HepG2 (cell line): Measurements from ENCODE around the gene NUBP1. TPM values are rescaled to one million over a fixed set of nuclear protein-coding genes. Genes with fewer than 3 reads are reported as not detected.

Experiments used
- ATAC-seq: fragments of 200-7000 bp; cut with Tn5 transposase; 3 replicates; pipeline ENCODE4 v1.9.1; 2020; ENCODE audit warnings: mild to moderate bottlenecking, moderate library complexity
- BruUV-seq: library from RNA; stranded (reverse); fragments of 400-500 nt; replicated peaks from 2 replicates; lab custom pipeline; 2021; lab: Mats Ljungman, UMichigan
- CTCF ChIA-PET: fragments of 300-600 bp; formaldehyde crosslinking; extraction: SDS; loops from one replicate; lab custom pipeline; 2021; ENCODE audit warnings: low total read pairs, inconsistent platforms, low intra/inter-chr PET ratio; lab: Yijun Ruan, JAX
- POLR2A ChIA-PET: fragments of 350-600 bp; sonication (Branson Sonifier 250); formaldehyde crosslinking; loops from one replicate; lab custom pipeline; 2020; ENCODE audit warnings: antibody characterized with exemption, inconsistent platforms; lab: Yijun Ruan, JAX
- DNase-seq: peaks from one replicate; pipeline ENCODE4 v3.0.0-alpha.2; 2015; ENCODE audit warnings: low spot score
- FAIRE-seq: peaks from 3 replicates; lab custom pipeline; 2011; peaks lifted over from hg19 to GRCh38; lab: Jason Lieb, UNC
- H2AFZ ChIP-seq: one replicate; pipeline ENCODE4 v1.6.1; 2011; ENCODE audit warnings: low read length, inconsistent platforms
- H3K27ac ChIP-seq: fragments of 300-600 bp; 3 replicates; pipeline ENCODE4 v1.8.0; 2011; ENCODE audit warnings: mixed run types, mild to moderate bottlenecking, mixed read lengths, low read length, inconsistent platforms; ENCODE audit not compliant: insufficient read depth; ENCODE audit errors: extremely low read length
- H3K27me3 ChIP-seq, 2 experiments: fragments of 200-600 bp in 1 of 2; 2 replicates in 1 of 2; 3 replicates in 1 of 2; pipeline versions ENCODE4 v1.6.0 to v1.8.0; 2011; ENCODE audit warnings: low read length in 2 of 2, mild to moderate bottlenecking in 2 of 2, moderate library complexity in 2 of 2, inconsistent platforms in 1 of 2; ENCODE audit not compliant: insufficient read depth in 2 of 2, control insufficient read depth in 1 of 2
- H3K36me3 ChIP-seq, 2 experiments: fragments of 200-600 bp in 1 of 2; replicated peaks in 1 of 2; 2 replicates in 1 of 2; 3 replicates in 1 of 2; pipeline versions ENCODE4 v1.5.1 to v1.8.0; 2011; ENCODE audit warnings: low read length in 2 of 2, inconsistent platforms in 1 of 2; ENCODE audit not compliant: insufficient read depth in 2 of 2, control insufficient read depth in 1 of 2
- H3K4me1 ChIP-seq: 2 replicates; pipeline ENCODE4 v1.5.1; 2012; ENCODE audit warnings: low read length, inconsistent platforms; ENCODE audit not compliant: insufficient read depth
- H3K4me2 ChIP-seq: 2 replicates; pipeline ENCODE4 v1.6.0; 2011; ENCODE audit warnings: low read depth, low read length, inconsistent platforms
- H3K4me3 ChIP-seq, 3 experiments: fragments of 200-600 bp in 1 of 3; sonication (generic), shearing (Covaris generic) in 1 of 3; replicated peaks in 1 of 3; 2 replicates each; pipeline ENCODE4 v1.5.1; 2011 to 2016; ENCODE audit warnings: low read length in 3 of 3, inconsistent platforms in 2 of 3, low read depth in 2 of 3, mild to moderate bottlenecking in 2 of 3, control low read depth in 1 of 3, mixed read lengths in 1 of 3; ENCODE audit not compliant: insufficient read depth in 1 of 3
- H3K79me2 ChIP-seq: one replicate; pipeline ENCODE4 v1.6.1; 2011; ENCODE audit warnings: low read length, inconsistent platforms; ENCODE audit not compliant: insufficient read depth
- H3K9ac ChIP-seq: 2 replicates; pipeline ENCODE4 v1.6.0; 2011; ENCODE audit warnings: mild to moderate bottlenecking, low read depth, low read length, inconsistent platforms; ENCODE audit not compliant: insufficient read depth
- H3K9me3 ChIP-seq: 2 replicates; pipeline ENCODE4 v1.5.1; 2012; ENCODE audit warnings: mild to moderate bottlenecking, low read length
- H4K20me1 ChIP-seq: 2 replicates; pipeline ENCODE4 v1.6.0; 2011; ENCODE audit warnings: inconsistent platforms, mild to moderate bottlenecking, low read length, moderate library complexity; ENCODE audit not compliant: insufficient read depth
- BRF2 ChIP-seq: sonication (generic); formaldehyde crosslinking; IDR thresholded peaks from 2 replicates; pipeline ENCODE4 v1.8.1; 2022; ENCODE audit warnings: mild to moderate bottlenecking, missing genetic modification reagents
- CREB1 ChIP-seq, 2 experiments: fragments of 450-650 bp in 1 of 2; IDR thresholded peaks; 2 replicates each; pipeline ENCODE4 v1.6.1; 2016 to 2017; ENCODE audit warnings: control low read depth in 1 of 2, mild to moderate bottlenecking in 1 of 2, missing compliant biosample characterization in 1 of 2, missing genetic modification characterization in 1 of 2
- IKZF5 ChIP-seq: IDR thresholded peaks from 2 replicates; pipeline ENCODE4 v1.6.1; 2018; ENCODE audit warnings: missing genetic modification reagents, mild to moderate bottlenecking, missing compliant biosample characterization
- LRRFIP1 ChIP-seq: sonication (generic); formaldehyde crosslinking; conservative IDR thresholded peaks from 2 replicates; pipeline ENCODE4 v1.4.0; 2020; ENCODE audit warnings: missing genetic modification reagents
- POLR2AphosphoS5 ChIP-seq: IDR thresholded peaks from 2 replicates; pipeline ENCODE4 v1.6.1; 2012; ENCODE audit warnings: low read depth, low read length
- ZBTB7A ChIP-seq: sonication (generic); formaldehyde crosslinking; IDR thresholded peaks from 2 replicates; pipeline ENCODE4 v1.8.0; 2022; ENCODE audit warnings: mild to moderate bottlenecking, missing genetic modification reagents
- WGBS: methylation state at CpG from one replicate; pipeline ENCODE4 v1.1.6; 2017; ENCODE audit warnings: low lambda C conversion rate; 5-methylcytosine and 5-hydroxymethylcytosine counted together
- in situ Hi-C: cut with HindIII; loops from 2 replicates; pipeline ENCODE4 v1.10.0; 2017; ENCODE audit warnings: low pct_unique_long_range_greater_than_20kb; ENCODE audit not compliant: extremely low pct_ligation_motif_present
- intact Hi-C: fragments of 100-400 bp; cut with micrococcal nuclease; formaldehyde crosslinking; loops from one replicate; pipeline ENCODE4 v1.10.0; 2022; ENCODE audit not compliant: unreplicated experiment
- polyA plus RNA-seq, 8 experiments: library from polyadenylated mRNA; depleted of rRNA in 3 of 8; stranded (reverse) in 7 of 8; unstranded in 1 of 8; fragments of >200 nt; fragmentation: Illumina TruSeq in 4 of 8; extraction: Trizol in 4 of 8; gene quantifications; 2 replicates each; pipeline versions ENCODE4 v1.2.1 to v1.2.3, GENCODE V29; 2011 to 2016; ENCODE audit warnings: low read depth in 4 of 8, missing spikeins in 1 of 8, mixed read lengths in 1 of 8; ENCODE audit not compliant: insufficient read depth in 1 of 8
- total RNA-seq, 5 experiments: library from RNA; depleted of rRNA; stranded (reverse); fragments of >200 nt; fragmentation: Illumina TruSeq; extraction: Trizol; gene quantifications; 2 replicates each; pipeline ENCODE4 v1.2.3, GENCODE V29; 2016; ENCODE audit warnings: low read depth in 1 of 5

The NUBP1 gene
- total and polyA plus RNA-seq, 2 of the 13 experiments (the other 11 are each of a cell fraction or from before 2014, with no cell fraction given) = 53.5 to 70.4 TPM

GRCh38 chr16:10753670-10754069 is 10.0 kb downstream of the NUBP1 start:
- Histone ChIP-seq H3K9me3 (no peaks in the 10 kb centered on the region), H3K4me3 (no peak overlapping the region), H3K36me3 (peaks cover 38 to 58% of the 10 kb centered on the region in 2 experiments), H3K27ac (no peak overlapping the region), H3K27me3 (no peaks in the 10 kb centered on the region), H2AFZ (no peak overlapping the region), H3K9ac (no peak overlapping the region), H3K79me2 (no peaks in the 10 kb centered on the region), H4K20me1 (no peaks in the 10 kb centered on the region), H3K4me1 (no peaks in the 10 kb centered on the region), H3K4me2 (no peak overlapping the region)
- WGBS = 96% methylated on average over 7 of the region's 7 CpGs
- ATAC-seq (no peak), FAIRE-seq (no peak), DNase-seq (no peak)
- no peak for TF ChIP-seq IKZF5
- CTCF ChIA-PET = no interaction called here
- POLR2A ChIA-PET = interaction anchor here (2.3 to 3.9 kb wide), 2 partner anchors 10 to 170 kb away, joined by 5 to 31 read pairs; partner anchors contain the start of gene NUBP1
- intact Hi-C loops = no loop called here
- in situ Hi-C loops = no loop called here
- no TSS peak for BruUV-seq

- intact Hi-C loops = no loop called here
- Histone ChIP-seq H3K79me2 (no peaks in the 10 kb centered on the region), H4K20me1 (no peaks in the 10 kb centered on the region), H3K4me1 (no peaks in the 10 kb centered on the region), H3K9me3 (no peaks in the 10 kb centered on the region), H3K27me3 (no peaks in the 10 kb centered on the region), H3K9ac (no peak overlapping the region), H3K27ac (no peak overlapping the region), H3K4me3 (no peak overlapping the region), H3K4me2 (no peak overlapping the region), H3K36me3 (peaks cover 44 to 57% of the 10 kb centered on the region in 2 experiments), H2AFZ (no peak overlapping the region)
- ATAC-seq = no peak
- ChIA-PET CTCF (no interaction called here), POLR2A (interaction anchor here (3.9 kb wide), 1 partner anchor 11 kb away, joined by 31 read pairs; the partner anchor contains the start of gene NUBP1)
- TF ChIP-seq ZBTB7A (no peak), CREB1 (IDR thresholded peaks at IDR 0.05) (peak; percentile 2; the same call in 1 of the 2 replicates), CREB1 (CRISPR knock-in tag; IDR thresholded peaks at IDR 0.05) (no peak), LRRFIP1 (no peak), POLR2AphosphoS5 (no peak), BRF2 (CRISPR knock-in tag) (no peak)
- no TSS peak for BruUV-seq
- DNase-seq = no peak
- 91% methylated on average over 4 of the region's 4 CpGs for WGBS
- in situ Hi-C loops = no loop called here
- FAIRE-seq = no peak
These were observed 11.3 kb downstream of the NUBP1 start for GRCh38 chr16:10754941-10755340.
